GM23338 (cell line): ENCODE data around the gene RAD51B. TPM values are rescaled to one million over a fixed set of nuclear protein-coding genes. Genes with fewer than 3 reads are reported as not detected.

ENCODE experiments used
- ATAC-seq: fragments of 200-7000 bp; cut with Tn5 transposase; 3 replicates; pipeline ENCODE4 v1.9.1; 2020
- DNase-seq: peaks from one replicate; pipeline ENCODE4 v3.0.0-alpha.2; 2015; ENCODE audit warnings: low spot score
- H2AFZ ChIP-seq: fragments of 200-600 bp; sonication (generic); 2 replicates; pipeline ENCODE4 v1.8.0; 2016; ENCODE audit warnings: antibody characterized with exemption, mild to moderate bottlenecking, moderate library complexity
- H3F3A ChIP-seq: fragments of 200-600 bp; sonication (generic); replicated peaks from 2 replicates; pipeline ENCODE4 v1.8.0; 2017; ENCODE audit warnings: antibody characterized with exemption, mixed run types, low read depth
- H3K27ac ChIP-seq: fragments of 200-600 bp; sonication (generic); 2 replicates; pipeline ENCODE4 v1.6.1; 2016; ENCODE audit warnings: low read depth
- H3K27me3 ChIP-seq: fragments of 200-600 bp; sonication (generic); 2 replicates; pipeline ENCODE4 v1.8.0; 2016; ENCODE audit warnings: mild to moderate bottlenecking, mixed run types, moderate library complexity; ENCODE audit not compliant: insufficient read depth
- H3K36me3 ChIP-seq: fragments of 200-600 bp; sonication (generic); 2 replicates; pipeline ENCODE4 v1.8.0; 2016; ENCODE audit warnings: mild to moderate bottlenecking; ENCODE audit not compliant: insufficient read depth
- H3K4me1 ChIP-seq: fragments of 200-600 bp; sonication (generic); 2 replicates; pipeline ENCODE4 v1.8.0; 2016; ENCODE audit warnings: mild to moderate bottlenecking, moderate library complexity; ENCODE audit not compliant: insufficient read depth
- H3K4me2 ChIP-seq: fragments of 200-600 bp; sonication (generic); 2 replicates; pipeline ENCODE4 v1.7.1; 2017; ENCODE audit warnings: mixed run types
- H3K4me3 ChIP-seq: fragments of 200-600 bp; sonication (generic); 2 replicates; pipeline ENCODE4 v1.6.1; 2016; ENCODE audit warnings: mixed run types
- H3K79me2 ChIP-seq: fragments of 200-600 bp; sonication (generic); replicated peaks from 2 replicates; pipeline ENCODE4 v1.8.0; 2017; ENCODE audit warnings: mild to moderate bottlenecking; ENCODE audit not compliant: insufficient read depth
- H3K9me2 ChIP-seq: fragments of 200-600 bp; sonication (generic); 2 replicates; pipeline ENCODE4 v1.8.0; 2017; ENCODE audit not compliant: insufficient read depth
- H4K20me1 ChIP-seq: fragments of 200-600 bp; sonication (generic); replicated peaks from 2 replicates; pipeline ENCODE4 v1.8.0; 2017; ENCODE audit warnings: mild to moderate bottlenecking; ENCODE audit not compliant: insufficient read depth
- H3K27ac Mint-ChIP-seq: 2 replicates; pipeline ENCODE4 v1.8.0; 2020; ENCODE audit warnings: inconsistent platforms, mild to moderate bottlenecking, moderate library complexity, mixed read lengths
- H3K27me3 Mint-ChIP-seq: 3 replicates; pipeline ENCODE4 v1.8.0; 2022; ENCODE audit warnings: low read depth, mild to moderate bottlenecking, moderate library complexity, mixed read lengths, inconsistent platforms; ENCODE audit not compliant: insufficient read depth, poor library complexity
- H3K36me3 Mint-ChIP-seq: 3 replicates; pipeline ENCODE4 v1.8.0; 2021; ENCODE audit warnings: low read depth, mild to moderate bottlenecking, inconsistent platforms, moderate library complexity, mixed read lengths
- H3K4me1 Mint-ChIP-seq: 3 replicates; pipeline ENCODE4 v1.8.0; 2020; ENCODE audit warnings: mild to moderate bottlenecking, inconsistent platforms, mixed read lengths
- H3K4me3 Mint-ChIP-seq: 3 replicates; pipeline ENCODE4 v1.8.0; 2021; ENCODE audit warnings: moderate library complexity, mild to moderate bottlenecking, inconsistent platforms, mixed read lengths
- H3K9me3 Mint-ChIP-seq: 3 replicates; pipeline ENCODE4 v1.8.0; 2020; ENCODE audit warnings: moderate library complexity, mild to moderate bottlenecking, inconsistent platforms, mixed read lengths
- CREB1 ChIP-seq: fragments of 250-450 bp; sonication (Bioruptor Pico); IDR thresholded peaks from 2 replicates; pipeline ENCODE4 v1.5.0; 2020; ENCODE audit warnings: low read depth, mild to moderate bottlenecking, moderate library complexity
- CTCF ChIP-seq, 2 experiments: fragments of 200-600 bp in 1 of 2; sonication (generic) in 1 of 2; conservative IDR thresholded peaks; 2 replicates each; pipeline versions ENCODE4 v1.5.1 to v1.6.1; 2016 to 2017; ENCODE audit warnings: antibody characterized with exemption in 2 of 2, low read depth in 2 of 2, mild to moderate bottlenecking in 2 of 2, moderate library complexity in 1 of 2
- EZH2phosphoT487 ChIP-seq: fragments of 200-600 bp; sonication (generic); IDR thresholded peaks from one replicate; pipeline ENCODE4 v1.8.1; 2018; ENCODE audit warnings: antibody characterized with exemption; ENCODE audit not compliant: unreplicated experiment
- NANOG ChIP-seq: IDR thresholded peaks from 2 replicates; pipeline ENCODE4 v1.6.1; 2016; ENCODE audit warnings: antibody characterized with exemption, borderline replicate concordance
- POLR2AphosphoS5 ChIP-seq: IDR thresholded peaks from 2 replicates; pipeline ENCODE4 v1.6.1; 2016; ENCODE audit warnings: antibody characterized with exemption, low read depth
- REST ChIP-seq: IDR thresholded peaks from one replicate; pipeline ENCODE4 v1.6.1; 2018; ENCODE audit warnings: antibody characterized with exemption; ENCODE audit not compliant: unreplicated experiment
- STAT1 ChIP-seq: IDR thresholded peaks from one replicate; pipeline ENCODE4 v1.6.1; 2016; ENCODE audit warnings: antibody characterized with exemption; ENCODE audit not compliant: unreplicated experiment
- ZNF114 ChIP-seq: fragments of 250-450 bp; sonication (Bioruptor Pico); IDR thresholded peaks from 2 replicates; pipeline ENCODE4 v1.5.0; 2020; ENCODE audit warnings: mild to moderate bottlenecking, moderate library complexity
- ZNF331 ChIP-seq: fragments of 250-450 bp; sonication (Bioruptor Pico); IDR thresholded peaks from 2 replicates; pipeline ENCODE4 v1.5.0; 2020; ENCODE audit warnings: low read depth, mild to moderate bottlenecking, moderate library complexity
- ZNF462 ChIP-seq: fragments of 250-450 bp; sonication (Bioruptor Pico); IDR thresholded peaks from 2 replicates; pipeline ENCODE4 v1.5.0; 2020; ENCODE audit warnings: mild to moderate bottlenecking, moderate library complexity
- polyA plus RNA-seq: library from polyadenylated mRNA; unstranded; fragments of >200 nt; fragmentation: Nextera tagmentation; extraction: Ambion mirVana; gene quantifications from 2 replicates; pipeline ENCODE4 v1.2.1, GENCODE V29; 2016
- total RNA-seq: library from RNA; depleted of rRNA; stranded (reverse); fragments of >200 nt; shearing (Covaris generic); gene quantifications from 2 replicates; pipeline ENCODE4 v1.2.3, GENCODE V29; 2014

The RAD51B gene
- total and polyA plus RNA-seq, 2 experiments from 2014 or later, result 15.7 to 29.1 TPM

- Histone ChIP-seq H4K20me1 (no peaks in the 10 kb centered on the region), H3K4me1 (peaks cover 11% of the 10 kb centered on the region), H2AFZ (no peak overlapping the region), H3K27ac (no peak overlapping the region), H3K27me3 (no peaks in the 10 kb centered on the region), H3K9me2 (peaks cover 10% of the 10 kb centered on the region; the same call in 1 of the 2 replicates), H3K79me2 (no peaks in the 10 kb centered on the region), H3K36me3 (no peaks in the 10 kb centered on the region; the same call in 1 of the 2 replicates), H3F3A (0 out of 2 replicates have a peak, but pooled peaks cover 2% of the 10 kb centered on the region), H3K4me2 (no peak overlapping the region), H3K4me3 (no peak overlapping the region)
- Mint-ChIP-seq H3K27ac (no peak overlapping the region), H3K4me3 (no peak overlapping the region), H3K27me3 (peaks cover 11% of the 10 kb centered on the region), H3K9me3 (no peaks in the 10 kb centered on the region), H3K36me3 (no peaks in the 10 kb centered on the region), H3K4me1 (peaks cover 14% of the 10 kb centered on the region)
- DNase-seq (no peak), ATAC-seq (no peak)
- TF ChIP-seq ZNF114 (CRISPR knock-in tag), result no peak
- TF ChIP-seq NANOG, result no peak
- no peak for TF ChIP-seq ZNF331 (CRISPR knock-in tag)
- no peak for TF ChIP-seq EZH2phosphoT487
- no peak for TF ChIP-seq REST
- TF ChIP-seq POLR2AphosphoS5, result no peak
- no peak for TF ChIP-seq STAT1
- TF ChIP-seq CREB1 (CRISPR knock-in tag), result no peak
- TF ChIP-seq CTCF (conservative IDR thresholded peaks at IDR 0.05; ENCODE audit: low read depth in 2 of 2), result no peak
Measured at GRCh38 chr14:68544081-68544892, 724.7 kb downstream of the RAD51B start.

- Histone ChIP-seq H3F3A (0 out of 2 replicates have a peak, but pooled peaks cover 2% of the 10 kb centered on the region), H3K79me2 (no peaks in the 10 kb centered on the region), H3K36me3 (no peaks in the 10 kb centered on the region; the same call in 1 of the 2 replicates), H3K27ac (no peak overlapping the region), H3K27me3 (peaks cover 6% of the 10 kb centered on the region; the same call in 1 of the 2 replicates), H3K9me2 (peaks cover 10% of the 10 kb centered on the region; the same call in 1 of the 2 replicates), H3K4me3 (no peak overlapping the region), H2AFZ (no peak overlapping the region), H4K20me1 (no peaks in the 10 kb centered on the region), H3K4me2 (no peak overlapping the region), H3K4me1 (peaks cover 29% of the 10 kb centered on the region)
- ATAC-seq (no peak), DNase-seq (no peak)
- no peak overlapping the region for H3K27ac Mint-ChIP-seq
- peaks cover 27% of the 10 kb centered on the region for H3K4me1 Mint-ChIP-seq
- no peaks in the 10 kb centered on the region for H3K36me3 Mint-ChIP-seq
- H3K9me3 Mint-ChIP-seq, result no peaks in the 10 kb centered on the region
- peaks cover 11% of the 10 kb centered on the region for H3K27me3 Mint-ChIP-seq
- H3K4me3 Mint-ChIP-seq, result no peak overlapping the region
- TF ChIP-seq NANOG (no peak), STAT1 (no peak), ZNF462 (CRISPR knock-in tag) (no peak), ZNF114 (CRISPR knock-in tag) (no peak)
Measured at GRCh38 chr14:68546839-68547238, 727.3 kb downstream of the RAD51B start.
